C4-2B (cell line): ENCODE results near the gene KANK2.

Experiments
- ZFX ChIP-seq: fragments of 450-650 bp; IDR thresholded peaks from 2 replicates; pipeline ENCODE4 v1.6.1; 2017
- TF ChIP-seq, protein P1 (sequence below): fragments of 450-650 bp; conservative IDR thresholded peaks from 2 replicates; pipeline ENCODE4 v1.5.1; 2017; ENCODE audit warnings: mild to moderate bottlenecking

DNA sequence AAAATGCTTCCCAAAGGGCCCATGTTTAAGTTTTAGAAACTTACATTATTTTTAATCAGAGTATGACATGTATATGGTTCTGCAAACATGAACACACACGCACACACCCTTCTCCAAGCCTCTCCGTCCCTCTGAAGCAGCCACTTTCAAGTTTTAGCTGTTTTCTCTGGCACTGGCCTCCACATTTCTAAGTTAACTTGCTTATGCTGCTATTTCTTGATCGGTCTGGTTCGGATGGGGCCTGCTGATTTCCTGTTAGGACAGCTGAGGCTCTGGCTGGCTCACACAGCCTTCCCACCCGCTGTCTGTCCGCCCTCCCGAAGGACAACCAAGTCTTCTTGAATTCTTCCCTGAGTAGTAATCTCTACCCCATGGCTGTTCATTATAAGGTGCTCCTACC lies 46.2 kb downstream of the KANK2 start:
- TF ChIP-seq, protein P1, sequence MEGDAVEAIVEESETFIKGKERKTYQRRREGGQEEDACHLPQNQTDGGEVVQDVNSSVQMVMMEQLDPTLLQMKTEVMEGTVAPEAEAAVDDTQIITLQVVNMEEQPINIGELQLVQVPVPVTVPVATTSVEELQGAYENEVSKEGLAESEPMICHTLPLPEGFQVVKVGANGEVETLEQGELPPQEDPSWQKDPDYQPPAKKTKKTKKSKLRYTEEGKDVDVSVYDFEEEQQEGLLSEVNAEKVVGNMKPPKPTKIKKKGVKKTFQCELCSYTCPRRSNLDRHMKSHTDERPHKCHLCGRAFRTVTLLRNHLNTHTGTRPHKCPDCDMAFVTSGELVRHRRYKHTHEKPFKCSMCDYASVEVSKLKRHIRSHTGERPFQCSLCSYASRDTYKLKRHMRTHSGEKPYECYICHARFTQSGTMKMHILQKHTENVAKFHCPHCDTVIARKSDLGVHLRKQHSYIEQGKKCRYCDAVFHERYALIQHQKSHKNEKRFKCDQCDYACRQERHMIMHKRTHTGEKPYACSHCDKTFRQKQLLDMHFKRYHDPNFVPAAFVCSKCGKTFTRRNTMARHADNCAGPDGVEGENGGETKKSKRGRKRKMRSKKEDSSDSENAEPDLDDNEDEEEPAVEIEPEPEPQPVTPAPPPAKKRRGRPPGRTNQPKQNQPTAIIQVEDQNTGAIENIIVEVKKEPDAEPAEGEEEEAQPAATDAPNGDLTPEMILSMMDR = no peak
- TF ChIP-seq ZFX = no peak
